Neural cell (in vitro differentiated cells): ENCODE results near the gene GPR146. TPM values are rescaled to one million over a fixed set of nuclear protein-coding genes. Genes with fewer than 3 reads are reported as not detected.

Experiments
- H2AFZ ChIP-seq: fragments of 200-600, 300-800 bp; sonication (generic), shearing (Covaris generic); 2 replicates; pipeline ENCODE4 v1.6.0; 2014; ENCODE audit warnings: low read depth, mild to moderate bottlenecking, antibody characterized with exemption, low read length, moderate library complexity
- H3F3A ChIP-seq: fragments of 200-600 bp; shearing (Covaris generic); 2 replicates; pipeline ENCODE4 v1.6.1; 2016; ENCODE audit warnings: mild to moderate bottlenecking, moderate library complexity, mixed read lengths, antibody characterized with exemption, low read length; ENCODE audit not compliant: insufficient read depth, poor library complexity, severe bottlenecking
- H3K27ac ChIP-seq: fragments of 200-600, 300-800 bp; sonication (generic), shearing (Covaris generic); 2 replicates; pipeline ENCODE4 v1.5.1; 2014; ENCODE audit warnings: mild to moderate bottlenecking, low read length, moderate library complexity
- H3K27me3 ChIP-seq: fragments of 300-800, 200-600 bp; sonication (generic), shearing (Covaris generic); 2 replicates; pipeline ENCODE4 v1.6.0; 2014; ENCODE audit warnings: mild to moderate bottlenecking, low read depth, low read length, moderate library complexity; ENCODE audit not compliant: insufficient read depth
- H3K36me3 ChIP-seq: fragments of 300-800, 200-600 bp; sonication (generic), shearing (Covaris generic); 2 replicates; pipeline ENCODE4 v1.5.1; 2014; ENCODE audit warnings: mild to moderate bottlenecking, antibody characterized with exemption, low read length, moderate library complexity; ENCODE audit not compliant: insufficient read depth
- H3K4me2 ChIP-seq: fragments of 300-800, 200-600 bp; sonication (generic), shearing (Covaris generic); 2 replicates; pipeline ENCODE4 v1.6.0; 2014; ENCODE audit warnings: mild to moderate bottlenecking, low read length
- H3K4me3 ChIP-seq: fragments of 300-800, 200-600 bp; sonication (generic), shearing (Covaris generic); 2 replicates; pipeline ENCODE4 v1.5.1; 2014; ENCODE audit warnings: mild to moderate bottlenecking, low read length, moderate library complexity
- H3K79me2 ChIP-seq: fragments of 200-600 bp; shearing (Covaris generic); replicated peaks from 2 replicates; pipeline ENCODE4 v1.6.0; 2014; ENCODE audit warnings: mild to moderate bottlenecking, low read length, moderate library complexity; ENCODE audit not compliant: insufficient read depth
- H3K9ac ChIP-seq: fragments of 300-800, 200-600 bp; sonication (generic), shearing (Covaris generic); 2 replicates; pipeline ENCODE4 v1.6.1; 2016; ENCODE audit warnings: mild to moderate bottlenecking, low read length, mixed read lengths
- H3K9me2 ChIP-seq: fragments of 200-600 bp; shearing (Covaris generic); 2 replicates; pipeline ENCODE4 v1.6.1; 2016; ENCODE audit warnings: mild to moderate bottlenecking, low read length, mixed read lengths; ENCODE audit not compliant: insufficient read depth
- H3K9me3 ChIP-seq: fragments of 200-600, 300-800 bp; sonication (generic), shearing (Covaris generic); 2 replicates; pipeline ENCODE4 v1.6.1; 2016; ENCODE audit warnings: mild to moderate bottlenecking, mixed run types, low read length, moderate library complexity, mixed read lengths
- H4K20me1 ChIP-seq: fragments of 200-600 bp; shearing (Covaris generic); 2 replicates; pipeline ENCODE4 v1.6.1; 2016; ENCODE audit warnings: mild to moderate bottlenecking, mixed run types; ENCODE audit not compliant: insufficient read depth
- CTCF ChIP-seq: fragments of 450-650 bp; IDR thresholded peaks from 2 replicates; pipeline ENCODE4 v1.5.1; 2014; ENCODE audit warnings: antibody characterized with exemption, mild to moderate bottlenecking, moderate library complexity; ENCODE audit not compliant: poor library complexity, severe bottlenecking
- EP300 ChIP-seq: fragments of 450-650 bp; conservative IDR thresholded peaks from 2 replicates; pipeline ENCODE4 v1.6.1; 2014; ENCODE audit warnings: antibody characterized with exemption, mild to moderate bottlenecking, moderate library complexity; ENCODE audit not compliant: poor library complexity, severe bottlenecking
- EZH2 ChIP-seq: fragments of 200-600, 300-800 bp; shearing (Covaris generic), sonication (generic); IDR thresholded peaks from 2 replicates; pipeline ENCODE4 v1.6.1; 2014; ENCODE audit warnings: antibody characterized with exemption, low read length, borderline replicate concordance, mild to moderate bottlenecking; ENCODE audit not compliant: insufficient read depth, poor library complexity, severe bottlenecking
- MXI1 ChIP-seq: fragments of 450-650 bp; conservative IDR thresholded peaks from 2 replicates; pipeline ENCODE4 v1.6.1; 2014; ENCODE audit warnings: antibody characterized with exemption, mild to moderate bottlenecking; ENCODE audit not compliant: poor library complexity, severe bottlenecking
- POLR2AphosphoS5 ChIP-seq: IDR thresholded peaks from 2 replicates; pipeline ENCODE4 v1.6.1; 2012
- RAD21 ChIP-seq: fragments of 450-650 bp; conservative IDR thresholded peaks from 2 replicates; pipeline ENCODE4 v1.6.1; 2014; ENCODE audit warnings: antibody characterized with exemption, mild to moderate bottlenecking, moderate library complexity
- SMC3 ChIP-seq: fragments of 450-650 bp; conservative IDR thresholded peaks from 2 replicates; pipeline ENCODE4 v1.6.1; 2014; ENCODE audit warnings: antibody characterized with exemption, mild to moderate bottlenecking, moderate library complexity; ENCODE audit not compliant: poor library complexity
- TAF1 ChIP-seq: IDR thresholded peaks from 2 replicates; pipeline ENCODE4 v1.6.1; 2012; ENCODE audit warnings: low read depth
- polyA plus RNA-seq: library from polyadenylated mRNA; depleted of rRNA; stranded (reverse); fragments of >200 nt; gene quantifications from 2 replicates; pipeline ENCODE4 v1.2.3, GENCODE V29; 2014
- TF ChIP-seq, protein P1 (sequence below): IDR thresholded peaks from 2 replicates; pipeline ENCODE4 v1.6.1; 2012; ENCODE audit warnings: borderline replicate concordance

Gene GPR146
- polyA plus RNA-seq, 1 donor from 2014 or later: not detected

GRCh38 chr7:1007901-1008300 is 36.4 kb upstream of the GPR146 start:
- no peak overlapping the region for H3K4me3 ChIP-seq
- H3K4me2 ChIP-seq: no peak overlapping the region
- no peaks in the 10 kb centered on the region for H3K27me3 ChIP-seq
- H3F3A ChIP-seq: no peaks in the 10 kb centered on the region
- no peak overlapping the region for H3K27ac ChIP-seq
- H4K20me1 ChIP-seq: peaks cover 4% of the 10 kb centered on the region
- no peak overlapping the region for H2AFZ ChIP-seq
- H3K36me3 ChIP-seq: peaks cover 11% of the 10 kb centered on the region
- H3K9me3 ChIP-seq: no peaks in the 10 kb centered on the region
- no peak overlapping the region for H3K9ac ChIP-seq
- H3K79me2 ChIP-seq: peaks cover 5% of the 10 kb centered on the region
- TF ChIP-seq MXI1 (no peak), SMC3 (no peak), POLR2AphosphoS5 (no peak), EP300 (no peak), RAD21 (no peak), CTCF (no peak), TAF1 (no peak), EZH2 (no peak)
- TF ChIP-seq, protein P1, sequence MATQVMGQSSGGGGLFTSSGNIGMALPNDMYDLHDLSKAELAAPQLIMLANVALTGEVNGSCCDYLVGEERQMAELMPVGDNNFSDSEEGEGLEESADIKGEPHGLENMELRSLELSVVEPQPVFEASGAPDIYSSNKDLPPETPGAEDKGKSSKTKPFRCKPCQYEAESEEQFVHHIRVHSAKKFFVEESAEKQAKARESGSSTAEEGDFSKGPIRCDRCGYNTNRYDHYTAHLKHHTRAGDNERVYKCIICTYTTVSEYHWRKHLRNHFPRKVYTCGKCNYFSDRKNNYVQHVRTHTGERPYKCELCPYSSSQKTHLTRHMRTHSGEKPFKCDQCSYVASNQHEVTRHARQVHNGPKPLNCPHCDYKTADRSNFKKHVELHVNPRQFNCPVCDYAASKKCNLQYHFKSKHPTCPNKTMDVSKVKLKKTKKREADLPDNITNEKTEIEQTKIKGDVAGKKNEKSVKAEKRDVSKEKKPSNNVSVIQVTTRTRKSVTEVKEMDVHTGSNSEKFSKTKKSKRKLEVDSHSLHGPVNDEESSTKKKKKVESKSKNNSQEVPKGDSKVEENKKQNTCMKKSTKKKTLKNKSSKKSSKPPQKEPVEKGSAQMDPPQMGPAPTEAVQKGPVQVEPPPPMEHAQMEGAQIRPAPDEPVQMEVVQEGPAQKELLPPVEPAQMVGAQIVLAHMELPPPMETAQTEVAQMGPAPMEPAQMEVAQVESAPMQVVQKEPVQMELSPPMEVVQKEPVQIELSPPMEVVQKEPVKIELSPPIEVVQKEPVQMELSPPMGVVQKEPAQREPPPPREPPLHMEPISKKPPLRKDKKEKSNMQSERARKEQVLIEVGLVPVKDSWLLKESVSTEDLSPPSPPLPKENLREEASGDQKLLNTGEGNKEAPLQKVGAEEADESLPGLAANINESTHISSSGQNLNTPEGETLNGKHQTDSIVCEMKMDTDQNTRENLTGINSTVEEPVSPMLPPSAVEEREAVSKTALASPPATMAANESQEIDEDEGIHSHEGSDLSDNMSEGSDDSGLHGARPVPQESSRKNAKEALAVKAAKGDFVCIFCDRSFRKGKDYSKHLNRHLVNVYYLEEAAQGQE: no peak
- H3K9me2 ChIP-seq: no peaks in the 10 kb centered on the region

GRCh38 chr7:1008733-1009363 is 35.5 kb upstream of the GPR146 start:
- Histone ChIP-seq H2AFZ (no peak overlapping the region), H3K9me3 (no peaks in the 10 kb centered on the region), H3K27me3 (no peaks in the 10 kb centered on the region), H3K36me3 (peaks cover 11% of the 10 kb centered on the region), H3K4me2 (no peak overlapping the region), H3F3A (no peaks in the 10 kb centered on the region), H3K79me2 (peaks cover 5% of the 10 kb centered on the region), H3K27ac (no peak overlapping the region), H3K9me2 (no peaks in the 10 kb centered on the region), H4K20me1 (peaks cover 10% of the 10 kb centered on the region), H3K9ac (no peak overlapping the region), H3K4me3 (no peak overlapping the region)
- TF ChIP-seq MXI1: no peak
- TF ChIP-seq EZH2: no peak
- TF ChIP-seq CTCF: no peak
- no peak for TF ChIP-seq RAD21
- TF ChIP-seq POLR2AphosphoS5: no peak
- no peak for TF ChIP-seq SMC3
- TF ChIP-seq, protein P1: no peak
- TF ChIP-seq EP300: no peak
- TF ChIP-seq TAF1: no peak
